Right lung (tissue), 10 donors: ENCODE measurements around the gene DDR2. TPM values are rescaled to one million over a fixed set of nuclear protein-coding genes. Genes with fewer than 3 reads are reported as not detected.
"Not testable (repeated sequence)": the region's sequence is repeated elsewhere in the genome, so short reads cannot be mapped to it uniquely, and the experiment has no call there.

Experiments
- DNase-seq, 2 donors: peaks; one replicate each; pipeline ENCODE4 v3.0.0-alpha.2; 2013
- long read RNA-seq, 8 donors: transcript quantifications; one replicate each; lab custom pipeline, GENCODE V29; 2026
- polyA plus RNA-seq, 5 donors: library from polyadenylated mRNA; unstranded; fragments of 120-200 nt; gene quantifications; one replicate each; pipeline versions ENCODE4 v1.2.1 to v1.2.3, GENCODE V29; 2013; ENCODE audit warnings: inconsistent platforms in 1 of 5, low replicate concordance in 1 of 5; ENCODE audit not compliant: insufficient read length in 5 of 5, insufficient read depth in 1 of 5

Gene DDR2
- 10 to 100 TPM; 20.4 to 50.4 (median 45.5) TPM for polyA plus RNA-seq
- long read RNA-seq, donor 1, partial matches to known transcripts: 0 of 1 reads
- long read RNA-seq, donor 1, other reads (novel, unspliced or antisense): 0 of 1 reads
- long read RNA-seq, donor 2, partial matches to known transcripts: 0 of 2 reads
- long read RNA-seq, donor 2, other reads (novel, unspliced or antisense): 0 of 2 reads
- long read RNA-seq, donor 3, partial matches to known transcripts: 0 of 1 reads
- long read RNA-seq, donor 3, other reads (novel, unspliced or antisense): 0 of 1 reads
- long read RNA-seq, donor 4, partial matches to known transcripts: 0 of 4 reads
- long read RNA-seq, donor 4, other reads (novel, unspliced or antisense): 0 of 4 reads
- long read RNA-seq, donor 5, partial matches to known transcripts: 6 of 9 reads
- long read RNA-seq, donor 5, other reads (novel, unspliced or antisense): 0 of 9 reads
- long read RNA-seq, donor 6, partial matches to known transcripts: 9 of 14 reads
- long read RNA-seq, donor 6, other reads (novel, unspliced or antisense): 0 of 14 reads
- long read RNA-seq, donor 7, partial matches to known transcripts: 0 of 2 reads
- long read RNA-seq, donor 7, other reads (novel, unspliced or antisense): 0 of 2 reads
- long read RNA-seq, donor 8, partial matches to known transcripts: 0 of 1 reads
- long read RNA-seq, donor 8, other reads (novel, unspliced or antisense): 0 of 1 reads

- peak; percentile 82 to 87 for DNase-seq
Observed at GRCh38 chr1:162632217-162632666, at the start of gene DDR2. TSS of gene DDR2 (plus strand) at chr1:162632464. CDS start at chr1:162719064, 86,600 bp downstream.

- DNase-seq: not testable (repeated sequence)
Observed at GRCh38 chr1:162582901-162583300, 49.4 kb upstream of the DDR2 start.

- DNase-seq: not testable (repeated sequence)
Observed at GRCh38 chr1:162585101-162585500, 47.2 kb upstream of the DDR2 start.

- peak; percentile 4 to 14 for DNase-seq
Observed at GRCh38 chr1:162587347-162587746, 44.9 kb upstream of the DDR2 start.

- DNase-seq: no peak
Observed at GRCh38 chr1:162587761-162588260, 44.5 kb upstream of the DDR2 start.

- DNase-seq: no peak
Observed at GRCh38 chr1:162590101-162590500, 42.2 kb upstream of the DDR2 start.

DNA sequence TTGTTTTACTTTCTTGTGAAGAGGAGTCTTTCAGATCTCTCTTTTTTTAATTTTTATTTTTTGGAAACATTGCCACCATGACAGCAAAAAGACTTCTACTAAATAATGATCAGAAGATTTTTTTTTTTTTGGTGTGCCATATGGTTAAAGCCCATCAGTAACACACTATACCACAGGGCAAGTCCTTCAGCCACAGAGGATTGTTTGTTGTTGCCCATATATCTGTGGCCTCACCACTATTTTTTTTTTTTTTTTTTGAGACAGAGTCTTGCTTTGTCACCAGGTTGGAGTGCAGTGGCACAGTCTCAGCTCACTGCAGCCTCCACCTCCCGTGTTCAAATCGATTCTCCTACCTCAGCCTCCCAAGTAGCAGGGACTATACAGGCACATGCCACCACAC lies 41.6 kb upstream of the DDR2 start:
- DNase-seq: no peak

GRCh38 chr1:162596514-162597170 lies 35.6 kb upstream of the DDR2 start:
- DNase-seq: no peak

DNA sequence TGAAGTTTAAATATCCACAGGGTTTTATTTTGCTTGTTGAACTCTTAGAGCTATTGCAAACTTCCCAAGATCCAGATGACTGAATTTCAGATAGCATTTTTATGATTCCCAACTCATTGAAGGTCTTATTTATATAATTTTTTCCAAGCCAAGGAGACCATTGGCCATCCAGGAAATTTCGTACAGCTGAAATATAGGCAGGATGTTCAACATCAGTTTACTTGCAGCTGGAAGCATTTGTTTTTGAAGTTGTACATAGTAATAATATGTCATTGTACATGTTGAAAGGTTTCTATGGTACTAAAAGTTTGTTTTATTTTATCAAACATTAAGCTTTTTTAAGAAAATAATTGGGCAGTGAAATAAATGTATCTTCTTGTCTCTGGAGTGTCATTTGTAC lies 32.8 kb upstream of the DDR2 start:
- no peak for DNase-seq

DNA sequence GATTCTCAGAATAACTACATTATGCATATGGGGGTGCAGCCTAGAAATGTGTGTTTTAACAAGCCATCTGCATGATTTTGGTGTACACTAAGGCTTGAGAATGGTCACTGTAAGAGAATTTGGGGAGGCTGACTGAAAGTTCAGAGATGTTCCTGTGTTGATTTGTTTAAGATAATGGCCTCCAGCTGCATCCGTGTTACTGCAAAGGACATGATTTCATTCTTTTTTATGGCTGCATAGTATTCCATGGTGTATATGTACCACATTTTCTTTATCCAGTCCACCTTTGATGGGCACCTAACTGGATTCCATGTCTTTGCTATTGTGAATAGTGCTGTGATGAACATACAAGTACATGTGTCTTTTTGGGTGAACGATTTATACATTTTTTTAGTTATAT lies 29.1 kb upstream of the DDR2 start:
- not testable (repeated sequence) for DNase-seq

DNA sequence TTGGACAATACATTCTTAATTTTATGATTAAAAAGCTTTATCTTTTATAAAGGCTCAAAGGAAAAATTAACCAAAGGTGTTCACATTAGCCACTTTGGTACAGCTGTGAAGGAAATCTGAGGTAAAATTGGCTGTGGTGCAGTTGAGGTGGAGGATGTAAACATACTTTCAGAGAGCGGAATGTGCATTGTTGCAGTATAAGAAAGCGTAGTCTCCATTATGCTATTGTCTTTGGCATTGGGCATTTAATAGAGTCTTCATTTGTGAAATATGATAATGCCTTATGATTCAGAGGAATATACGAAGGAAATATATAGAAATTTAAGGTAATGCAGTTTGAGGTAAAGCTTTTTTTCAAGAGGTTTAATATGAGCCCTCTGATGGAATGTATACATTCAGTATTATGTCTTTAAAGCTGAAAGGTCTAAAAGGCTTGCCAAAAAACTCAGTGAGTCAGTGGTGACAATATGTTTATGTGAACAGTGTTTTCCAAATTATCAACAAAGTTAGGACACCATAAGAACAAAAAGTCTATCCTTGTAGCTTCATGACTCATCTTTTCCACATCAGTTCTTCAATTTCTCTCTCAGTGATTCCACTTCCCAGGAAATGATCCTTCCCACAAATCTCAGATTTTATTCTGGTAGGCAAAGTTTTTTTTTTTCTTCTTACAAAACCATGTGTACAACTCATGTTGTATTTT lies 26.9 kb upstream of the DDR2 start:
- no peak for DNase-seq

- DNase-seq: no peak
Observed at GRCh38 chr1:162609306-162609705, 23.0 kb upstream of the DDR2 start.

- DNase-seq: peak in 1 of 2 donors; percentile 60
Observed at GRCh38 chr1:162612606-162613400, 19.5 kb upstream of the DDR2 start.

DNA sequence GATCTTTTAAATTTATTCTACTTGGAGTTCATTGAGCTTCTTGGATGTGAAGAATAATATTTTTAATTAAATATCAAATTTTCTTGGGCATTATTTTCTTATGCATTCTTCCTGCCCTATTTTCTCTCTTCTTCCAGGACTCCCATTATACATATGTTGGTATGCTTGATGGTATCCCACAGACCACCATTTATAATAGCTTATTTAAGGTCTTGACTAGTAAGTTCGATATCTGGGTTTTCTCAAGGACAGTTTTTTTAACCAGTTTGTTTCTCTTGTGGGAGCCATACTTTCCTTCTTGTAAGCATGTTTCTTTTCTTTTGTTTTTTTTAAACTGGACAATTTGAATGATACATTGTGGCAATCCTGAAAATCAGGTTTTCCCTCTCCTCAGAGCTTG lies 15.4 kb upstream of the DDR2 start:
- DNase-seq: no peak

DNA sequence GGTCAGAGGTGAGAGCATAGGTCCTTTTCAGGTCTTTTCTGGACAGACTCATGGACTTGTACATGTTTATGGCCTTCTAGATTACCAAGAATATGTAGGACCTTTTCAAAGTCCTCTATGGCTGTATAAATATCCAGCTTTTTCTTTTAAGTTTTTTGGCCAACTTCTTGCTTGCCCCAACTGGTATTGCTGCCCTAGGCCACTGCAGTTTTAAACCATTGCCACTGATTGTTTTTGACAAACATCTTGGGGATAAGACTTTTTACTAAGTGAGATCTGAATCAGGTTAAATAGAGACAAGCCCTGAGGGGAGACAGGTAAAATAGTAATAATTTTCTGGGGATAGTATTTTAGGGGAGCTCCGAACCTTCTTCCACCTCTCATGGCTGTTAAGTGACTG lies 14.8 kb upstream of the DDR2 start:
- no peak for DNase-seq

DNA sequence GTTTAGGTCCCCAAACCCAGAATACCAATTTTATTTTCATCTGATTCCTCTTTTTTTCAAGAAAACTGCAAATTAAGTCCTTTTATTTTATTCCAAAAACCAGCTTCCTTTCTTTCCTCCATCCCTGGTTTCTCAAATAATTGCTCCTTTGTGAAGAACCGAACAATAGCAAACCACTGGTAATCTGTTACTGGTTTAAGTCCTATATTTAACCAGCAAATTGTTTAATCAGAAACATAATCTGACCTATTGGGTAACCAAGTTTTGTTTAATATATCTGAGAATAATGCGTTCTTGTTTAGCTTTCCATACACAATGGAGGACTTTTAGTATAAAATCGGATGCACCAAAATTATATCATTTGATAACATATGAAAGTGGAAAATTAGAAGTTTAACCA lies 13.2 kb upstream of the DDR2 start:
- DNase-seq: no peak

DNA sequence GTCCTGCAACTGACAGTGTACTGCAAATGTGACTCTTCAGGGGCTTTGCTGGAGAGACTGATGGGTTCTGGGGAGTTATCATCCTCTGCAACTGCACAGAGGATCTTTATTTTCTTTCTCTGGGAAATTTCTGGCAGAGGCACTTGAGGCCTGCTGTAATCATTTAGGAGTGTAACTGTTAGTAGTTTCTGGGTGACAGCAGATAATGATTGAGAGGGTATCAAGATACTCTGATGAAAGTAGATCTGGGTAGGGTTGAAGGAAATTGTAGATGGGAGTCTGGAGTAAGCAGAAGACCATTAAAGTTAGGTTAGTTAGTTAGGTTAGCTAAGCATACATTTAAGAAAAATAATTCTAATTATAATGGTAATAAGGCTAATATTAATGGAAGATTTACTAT lies 11.0 kb upstream of the DDR2 start:
- no peak for DNase-seq

DNA sequence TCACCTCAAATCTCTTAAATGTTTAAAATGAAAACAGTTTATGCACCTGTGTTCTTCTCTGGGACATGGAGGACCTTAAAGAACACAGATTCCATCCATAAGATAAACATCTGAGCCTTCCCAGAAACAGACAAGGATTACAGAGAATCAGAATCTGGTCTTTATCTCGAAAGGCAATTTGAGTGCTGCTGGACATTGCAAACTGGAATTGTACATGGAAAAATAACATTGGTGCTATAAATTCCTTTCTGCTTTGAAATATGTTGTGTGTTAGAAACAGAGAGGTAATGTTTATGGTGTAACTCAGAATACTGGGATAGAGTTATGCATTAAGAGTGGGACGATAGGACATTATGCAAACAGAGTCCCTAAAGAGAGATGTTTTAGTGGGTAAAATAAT lies 6.6 kb upstream of the DDR2 start:
- DNase-seq: no peak

DNA sequence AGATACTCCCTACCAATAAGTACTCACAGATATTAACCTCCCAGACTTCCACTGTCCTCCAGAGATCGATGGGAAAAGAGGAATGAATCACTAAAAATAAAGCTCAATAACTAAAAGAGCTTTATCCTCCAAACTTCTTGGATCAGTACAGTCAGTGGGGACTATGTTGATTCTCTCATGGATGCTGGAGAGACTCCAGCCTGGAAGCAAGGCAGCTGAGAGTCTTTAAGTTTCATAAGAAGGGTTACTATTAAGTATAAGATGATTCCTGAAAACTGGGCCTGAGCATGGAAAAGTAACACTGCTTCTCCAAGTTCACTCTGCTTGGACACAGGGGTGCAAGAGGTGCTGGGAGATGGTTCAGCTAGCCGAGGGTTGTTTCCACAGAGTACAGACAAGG lies 6.2 kb upstream of the DDR2 start:
- peak in 1 of 2 donors; percentile 58 for DNase-seq

DNA sequence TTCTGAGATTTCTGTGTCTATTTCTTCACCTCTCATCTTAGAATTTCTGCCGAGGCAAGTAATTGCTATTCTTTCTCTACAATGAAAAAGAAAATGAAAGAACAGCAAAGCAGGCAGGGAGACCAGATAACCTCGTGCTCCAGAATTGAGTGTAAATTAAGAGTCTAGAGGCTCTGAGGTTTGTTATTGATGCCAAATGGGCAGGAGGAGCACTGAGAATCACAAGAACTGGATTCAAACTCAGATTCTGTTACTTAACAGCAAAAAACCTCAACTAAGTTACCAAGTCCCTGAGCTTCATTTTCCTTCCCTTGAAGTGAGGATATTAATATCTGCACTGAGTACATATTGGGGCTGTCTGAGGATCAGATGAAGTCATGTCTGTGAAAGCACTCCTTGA lies 5.5 kb upstream of the DDR2 start:
- DNase-seq: no peak
